ENCODE measurements around the gene TUBB6. TPM values are rescaled to one million over a fixed set of nuclear protein-coding genes. Genes with fewer than 3 reads are reported as not detected.

TUBB6 gene
- total RNA-seq, 1 experiment from 2014 or later: 125 TPM

- no TSS peak for BruUV-seq (replicated peaks)
- intact Hi-C loops (cut with micrococcal nuclease; ENCODE audit: unreplicated experiment): no loop called here
- no peaks in the 10 kb centered on the region for H3K9me3 ChIP-seq (ENCODE audit: control insufficient read depth, insufficient read depth, low read depth, low read length)
- in situ Hi-C loops (cut with HindIII; ENCODE audit: low pct_unique_long_range_greater_than_20kb, low sequenced_read_pairs): no loop called here
- H3K36me3 ChIP-seq (ENCODE audit: control insufficient read depth, insufficient read depth, low read length): peaks cover 5% of the 10 kb centered on the region; the same call in 1 of the 2 replicates
- ChIA-PET CTCF (no interaction called here), POLR2A (interaction anchor here (0.5 to 0.6 kb wide), 2 partner anchors 31 to 167 kb away, joined by 4 to 8 read pairs; no protein-coding TSS in a partner anchor)
- no peak for ATAC-seq
- no peak overlapping the region for H3K27ac ChIP-seq (ENCODE audit: low read length)
- no peak for DNase-seq (ENCODE audit: low read depth, low spot score)
- TF ChIP-seq REST (IDR thresholded peaks at IDR 0.05; ENCODE audit: insufficient read depth in 1 of 2, low read depth in 2 of 2, low read length in 1 of 2): no peak
- TF ChIP-seq CTCF (IDR thresholded peaks at IDR 0.05): no peak
- TF ChIP-seq POLR2AphosphoS5 (IDR thresholded peaks at IDR 0.05; ENCODE audit: low read depth, low read length): no peak
- no peak for TF ChIP-seq SIN3A (IDR thresholded peaks at IDR 0.05; ENCODE audit: borderline replicate concordance, insufficient read depth, low read depth, low read length)
- no peak for TF ChIP-seq TCF7L2 (IDR thresholded peaks at IDR 0.05; ENCODE audit: low read depth, low read length)
- no peak overlapping the region for H3K4me3 ChIP-seq (ENCODE audit: low read depth in 2 of 2, low read length in 2 of 2)
- H3K27me3 ChIP-seq (ENCODE audit: control insufficient read depth, insufficient read depth, low read length): no peaks in the 10 kb centered on the region
- peaks cover 3% of the 10 kb centered on the region; the same call in 1 of the 2 replicates for H3K4me1 ChIP-seq (ENCODE audit: control insufficient read depth, insufficient read depth, low read length)
Measured at GRCh38 chr18:12338382-12338781, 30.3 kb downstream of the TUBB6 start.

GRCh38 chr18:12340945-12341660 lies 33.1 kb downstream of the TUBB6 start:
- no peak overlapping the region for H3K4me3 ChIP-seq (ENCODE audit: low read depth in 2 of 2, low read length in 2 of 2)
- H3K4me1 ChIP-seq (ENCODE audit: control insufficient read depth, insufficient read depth, low read length): peaks cover 3% of the 10 kb centered on the region; the same call in 1 of the 2 replicates
- no peaks in the 10 kb centered on the region for H3K9me3 ChIP-seq (ENCODE audit: control insufficient read depth, insufficient read depth, low read depth, low read length)
- peaks cover 10% of the 10 kb centered on the region for H3K36me3 ChIP-seq (ENCODE audit: control insufficient read depth, insufficient read depth, low read length)
- intact Hi-C loops (cut with micrococcal nuclease; ENCODE audit: unreplicated experiment): no loop called here
- DNase-seq (ENCODE audit: low read depth, low spot score) (no peak), ATAC-seq (no peak)
- H3K27ac ChIP-seq (ENCODE audit: low read length): no peak overlapping the region
- POLR2A ChIA-PET: no interaction called here
- no peaks in the 10 kb centered on the region for H3K27me3 ChIP-seq (ENCODE audit: control insufficient read depth, insufficient read depth, low read length)
- TF ChIP-seq REST (IDR thresholded peaks at IDR 0.05; ENCODE audit: insufficient read depth in 1 of 2, low read depth in 2 of 2, low read length in 1 of 2) (no peak), CTCF (IDR thresholded peaks at IDR 0.05) (no peak), TCF7L2 (IDR thresholded peaks at IDR 0.05; ENCODE audit: low read depth, low read length) (no peak), SIN3A (IDR thresholded peaks at IDR 0.05; ENCODE audit: borderline replicate concordance, insufficient read depth, low read depth, low read length) (no peak), POLR2AphosphoS5 (IDR thresholded peaks at IDR 0.05; ENCODE audit: low read depth, low read length) (no peak)
- in situ Hi-C loops (cut with HindIII; ENCODE audit: low pct_unique_long_range_greater_than_20kb, low sequenced_read_pairs): no loop called here
- BruUV-seq (replicated peaks): no TSS peak
- CTCF ChIA-PET: interaction anchor here (0.7 kb wide), 1 partner anchor 134 kb away, joined by 6 read pairs; no protein-coding TSS in a partner anchor

All from Panc1 (cell line).